SK-N-SH (cell line): Measurements from ENCODE around the gene ZSWIM3. TPM values are rescaled to one million over a fixed set of nuclear protein-coding genes. Genes with fewer than 3 reads are reported as not detected.
"Not testable (repeated sequence)": the region's sequence is repeated elsewhere in the genome, so short reads cannot be mapped to it uniquely, and the experiment has no call there.

ENCODE experiments used
- CTCF ChIA-PET: fragments of 300-600, 350-600 bp; formaldehyde crosslinking; extraction: SDS; loops from one replicate; lab custom pipeline; 2021; lab: Yijun Ruan, JAX
- POLR2A ChIA-PET: fragments of 350-600 bp; sonication (Branson Sonifier 250); formaldehyde crosslinking; extraction: SDS; loops from one replicate; lab custom pipeline; 2020; ENCODE audit warnings: antibody characterized with exemption, inconsistent platforms; lab: Yijun Ruan, JAX
- DNase-seq: peaks from one replicate; pipeline ENCODE4 v3.0.0; 2012
- H2AFZ ChIP-seq: fragments of 200-600 bp; sonication (generic); 2 replicates; pipeline ENCODE4 v1.8.1; 2016; ENCODE audit warnings: antibody characterized with exemption, mild to moderate bottlenecking, low read depth
- H3F3A ChIP-seq: fragments of 200-600 bp; sonication (generic); replicated peaks from 2 replicates; pipeline ENCODE3; 2016; ENCODE audit warnings: antibody characterized with exemption, mild to moderate bottlenecking; ENCODE audit not compliant: insufficient read depth
- H3K27ac ChIP-seq, 2 experiments: fragments of 200-500 bp in 1 of 2; fragments of 200-600 bp in 1 of 2; sonication (Bioruptor generic) in 1 of 2; sonication (generic), shearing (Covaris generic) in 1 of 2; 2 replicates each; pipeline versions ENCODE4 v1.5.1 to v1.6.1; 2014 to 2016; ENCODE audit warnings: low read depth in 2 of 2, inconsistent platforms in 1 of 2, low read length in 1 of 2, mild to moderate bottlenecking in 1 of 2, mixed read lengths in 1 of 2
- H3K27me3 ChIP-seq: fragments of 200-600 bp; sonication (generic), shearing (Covaris generic); 2 replicates; pipeline ENCODE4 v1.6.1; 2016; ENCODE audit warnings: mixed run types; ENCODE audit not compliant: insufficient read depth
- H3K36me3 ChIP-seq, 2 experiments: fragments of 200-500 bp in 1 of 2; fragments of 200-600 bp in 1 of 2; sonication (Bioruptor generic) in 1 of 2; sonication (generic) in 1 of 2; replicated peaks in 1 of 2; 2 replicates each; pipeline versions ENCODE3 to v1.5.1; 2014 to 2016; ENCODE audit warnings: low read length in 1 of 2, mild to moderate bottlenecking in 1 of 2; ENCODE audit not compliant: insufficient read depth in 2 of 2, control insufficient read depth in 1 of 2
- H3K4me1 ChIP-seq, 2 experiments: fragments of 200-500 bp in 1 of 2; fragments of 200-600 bp in 1 of 2; sonication (Bioruptor generic) in 1 of 2; sonication (generic), shearing (Covaris generic) in 1 of 2; 2 replicates each; pipeline versions ENCODE4 v1.5.1 to v1.6.1; 2014 to 2016; ENCODE audit warnings: low read depth in 1 of 2, low read length in 1 of 2, mixed run types in 1 of 2; ENCODE audit not compliant: insufficient read depth in 2 of 2, control insufficient read depth in 1 of 2
- H3K4me2 ChIP-seq: fragments of 200-600 bp; sonication (generic), shearing (Covaris generic); 2 replicates; pipeline ENCODE4 v1.6.1; 2017; ENCODE audit warnings: mixed run types
- H3K4me3 ChIP-seq, 2 experiments: fragments of 200-500 bp in 1 of 2; fragments of 200-600 bp in 1 of 2; sonication (Bioruptor generic) in 1 of 2; sonication (generic), shearing (Covaris generic) in 1 of 2; 2 replicates each; pipeline versions ENCODE4 v1.5.1 to v1.8.1; 2014 to 2016; ENCODE audit warnings: low read depth in 2 of 2, inconsistent platforms in 1 of 2, low read length in 1 of 2, mild to moderate bottlenecking in 1 of 2, mixed read lengths in 1 of 2, moderate library complexity in 1 of 2
- H3K79me2 ChIP-seq: fragments of 200-600 bp; sonication (generic); 2 replicates; pipeline ENCODE4 v1.8.1; 2017; ENCODE audit warnings: mild to moderate bottlenecking; ENCODE audit not compliant: insufficient read depth
- H3K9ac ChIP-seq: fragments of 200-600 bp; sonication (generic); 2 replicates; pipeline ENCODE4 v1.6.1; 2017; ENCODE audit warnings: mixed run types
- H3K9me2 ChIP-seq: fragments of 200-600 bp; sonication (generic); 2 replicates; pipeline ENCODE4 v1.6.1; 2017; ENCODE audit warnings: mixed run types
- H3K9me3 ChIP-seq: fragments of 200-600 bp; sonication (generic); 2 replicates; pipeline ENCODE4 v1.6.1; 2017; ENCODE audit warnings: mixed run types, mild to moderate bottlenecking, moderate library complexity
- H4K20me1 ChIP-seq: fragments of 200-600 bp; sonication (generic); 2 replicates; pipeline ENCODE4 v1.6.1; 2017; ENCODE audit warnings: mild to moderate bottlenecking, mixed run types; ENCODE audit not compliant: insufficient read depth
- CHD2 ChIP-seq: fragments of 150-350 bp; IDR thresholded peaks from 2 replicates; pipeline ENCODE4 v1.6.1; 2018; ENCODE audit warnings: low read length; ENCODE audit not compliant: partially characterized antibody
- ELF1 ChIP-seq: IDR thresholded peaks from 2 replicates; pipeline ENCODE4 v1.4.0; 2012
- EZH2phosphoT487 ChIP-seq: fragments of 200-600 bp; sonication (generic); IDR thresholded peaks from 2 replicates; pipeline ENCODE4 v1.6.1; 2017; ENCODE audit warnings: low read depth, mixed run types, mild to moderate bottlenecking, antibody characterized with exemption, moderate library complexity, borderline replicate concordance
- FOSL2 ChIP-seq: IDR thresholded peaks from 2 replicates; pipeline ENCODE4 v1.4.0; 2012; ENCODE audit warnings: low read depth, mild to moderate bottlenecking, moderate library complexity, borderline replicate concordance
- FOXJ3 ChIP-seq: sonication (generic); formaldehyde crosslinking; IDR thresholded peaks from 2 replicates; pipeline ENCODE4 v1.5.1; 2020; ENCODE audit warnings: mild to moderate bottlenecking, missing genetic modification reagents
- FOXM1 ChIP-seq: IDR thresholded peaks from 2 replicates; pipeline ENCODE4 v1.4.0; 2012; ENCODE audit warnings: low read depth, mild to moderate bottlenecking
- GABPA ChIP-seq: IDR thresholded peaks from 2 replicates; pipeline ENCODE4 v1.4.0; 2012; ENCODE audit warnings: low read depth, mild to moderate bottlenecking
- GATA2 ChIP-seq: sonication (generic); formaldehyde crosslinking; IDR thresholded peaks from 2 replicates; pipeline ENCODE4 v1.5.0; 2020; ENCODE audit warnings: mild to moderate bottlenecking, missing genetic modification reagents
- JUND ChIP-seq: IDR thresholded peaks from 2 replicates; pipeline ENCODE4 v1.4.0; 2012
- NFIC ChIP-seq: IDR thresholded peaks from 2 replicates; pipeline ENCODE4 v1.4.0; 2012; ENCODE audit warnings: borderline replicate concordance
- NRF1 ChIP-seq: IDR thresholded peaks from 2 replicates; pipeline ENCODE4 v1.6.1; 2012; ENCODE audit warnings: low read depth, mild to moderate bottlenecking, low read length
- RFX5 ChIP-seq: IDR thresholded peaks from 2 replicates; pipeline ENCODE4 v1.6.1; 2012; ENCODE audit warnings: mild to moderate bottlenecking, improper control_type of control experiment, low read length
- RXRA ChIP-seq: IDR thresholded peaks from 2 replicates; pipeline ENCODE4 v1.4.0; 2012; ENCODE audit warnings: low read depth, mild to moderate bottlenecking, borderline replicate concordance
- SIN3A ChIP-seq: IDR thresholded peaks from 2 replicates; pipeline ENCODE4 v1.6.1; 2012; ENCODE audit warnings: low read depth, mild to moderate bottlenecking, low read length, moderate library complexity, borderline replicate concordance
- SMC3 ChIP-seq: IDR thresholded peaks from 2 replicates; pipeline ENCODE4 v1.6.1; 2012; ENCODE audit warnings: low read depth, low read length, improper control_type of control experiment
- WGBS: methylation state at CpG from one replicate; pipeline ENCODE4 v1.1.6; 2017; ENCODE audit warnings: low lambda C conversion rate; 5-methylcytosine and 5-hydroxymethylcytosine counted together
- polyA plus RNA-seq, 3 experiments: library from polyadenylated mRNA; depleted of rRNA; stranded (reverse); fragments of >200 nt; gene quantifications; 2 replicates each; pipeline ENCODE4 v1.2.3, GENCODE V29; 2012
- TF ChIP-seq, protein P1 (sequence below): fragments of 150-350 bp; IDR thresholded peaks from 2 replicates; pipeline ENCODE4 v1.6.1; 2016; ENCODE audit warnings: mild to moderate bottlenecking, low read depth, low read length
- TF ChIP-seq, protein P2 (sequence below): fragments of 200-600 bp; sonication (generic); IDR thresholded peaks from 2 replicates; pipeline ENCODE4 v1.6.1; 2017; ENCODE audit warnings: antibody characterized with exemption, mild to moderate bottlenecking, moderate library complexity
- TF ChIP-seq, protein P3 (sequence below): IDR thresholded peaks from 2 replicates; pipeline ENCODE4 v1.4.0; 2012; ENCODE audit warnings: low read depth
- TF ChIP-seq, protein P4 (sequence below): IDR thresholded peaks from 2 replicates; pipeline ENCODE4 v1.4.0; 2012; ENCODE audit warnings: low read depth, borderline replicate concordance

The ZSWIM3 gene
- polyA plus RNA-seq, 1 of the 3 experiments (the other 2 are of a cell fraction) = 2.3 TPM

DNA sequence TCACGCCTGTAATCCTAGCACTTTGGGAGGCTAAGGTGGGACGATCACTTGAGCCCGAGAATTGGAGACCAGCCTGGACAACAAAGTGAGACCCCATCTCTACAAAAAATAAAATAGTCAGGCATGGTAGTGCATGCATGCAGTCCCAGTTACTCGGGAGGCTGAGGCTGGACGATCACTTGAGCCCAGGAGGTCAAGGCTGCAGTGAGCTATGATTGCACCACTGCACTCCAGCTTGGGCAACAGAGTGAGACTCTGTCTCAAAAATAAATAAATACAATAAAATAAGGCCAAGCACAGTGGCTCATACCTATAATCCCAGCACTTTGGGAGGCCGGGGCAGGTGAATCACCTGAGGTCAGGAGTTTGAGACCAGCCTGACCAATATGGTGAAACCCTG, 43.9 kb downstream of the ZSWIM3 start:
- H2AFZ ChIP-seq, H3K4me2 ChIP-seq, H3K9me2 ChIP-seq, H4K20me1 ChIP-seq, H3K4me3 ChIP-seq, H3K9me3 ChIP-seq, H3K9ac ChIP-seq, H3K27ac ChIP-seq, POLR2A ChIA-PET, DNase-seq, H3K79me2 ChIP-seq, H3K4me1 ChIP-seq, H3K27me3 ChIP-seq: not testable (repeated sequence)
- CTCF ChIA-PET = interaction anchor here (4.2 kb wide), 1 partner anchor 10 kb away, joined by 16 read pairs; the partner anchor contains the start of genes CTSA and NEURL2
- H3F3A ChIP-seq = peaks cover 20% of the 10 kb centered on the region
- 100% methylated on average over 6 of the region's 6 CpGs for WGBS
- H3K36me3 ChIP-seq = peaks cover 26 to 55% of the 10 kb centered on the region in 2 experiments

DNA sequence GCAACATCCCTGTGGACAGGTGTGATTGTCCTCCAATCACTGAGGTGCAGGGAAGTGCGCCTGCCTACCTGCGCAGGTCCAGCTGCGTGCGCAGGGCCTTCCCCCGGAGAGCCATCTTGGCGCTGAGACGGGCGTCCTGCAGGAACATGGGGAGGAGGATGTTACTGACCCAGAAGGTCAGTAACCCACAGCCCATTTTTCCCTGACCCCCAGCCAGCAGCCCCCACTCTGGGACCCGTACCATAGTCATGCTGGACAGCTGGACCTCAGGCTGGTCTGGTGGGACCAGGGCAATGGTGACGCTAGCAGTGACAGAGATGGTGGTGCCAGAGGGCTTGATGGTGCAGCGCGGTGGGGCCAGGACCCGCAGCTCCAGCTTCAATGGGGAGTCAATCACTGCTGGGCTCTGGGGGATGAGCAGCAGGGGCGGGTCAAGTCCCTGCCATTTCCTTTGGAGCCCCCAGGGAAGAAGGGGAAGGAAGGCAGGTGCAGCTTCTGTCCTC, 44.8 kb downstream of the ZSWIM3 start:
- Histone ChIP-seq H3K36me3 (peaks cover 27 to 49% of the 10 kb centered on the region in 2 experiments), H3K9ac (no peak overlapping the region), H3K27me3 (no peaks in the 10 kb centered on the region), H3F3A (peaks cover 15% of the 10 kb centered on the region), H3K4me2 (no peak overlapping the region), H3K79me2 (no peaks in the 10 kb centered on the region), H3K4me3 (no peak overlapping the region), H2AFZ (no peak overlapping the region), H3K9me2 (no peaks in the 10 kb centered on the region), H3K9me3 (no peaks in the 10 kb centered on the region), H4K20me1 (no peaks in the 10 kb centered on the region; the same call in 1 of the 2 replicates), H3K4me1 (no peaks in the 10 kb centered on the region), H3K27ac (no peak overlapping the region)
- ChIA-PET CTCF (interaction anchor here (1.5 to 4.2 kb wide), 2 partner anchors 11 to 103 kb away, joined by 3 to 16 read pairs; partner anchors contain the start of genes CTSA and NEURL2), POLR2A (no interaction called here)
- WGBS = 99% methylated on average over 14 of the region's 14 CpGs
- no peak for DNase-seq
- TF ChIP-seq SIN3A (no peak), NRF1 (no peak), NFIC (no peak), GATA2 (CRISPR knock-in tag) (no peak), JUND (no peak), EZH2phosphoT487 (no peak), FOSL2 (no peak), CHD2 (no peak), SMC3 (no peak), FOXM1 (no peak), ELF1 (no peak), RXRA (no peak), GABPA (no peak), FOXJ3 (CRISPR knock-in tag) (no peak), RFX5 (no peak)
- TF ChIP-seq, protein P1, sequence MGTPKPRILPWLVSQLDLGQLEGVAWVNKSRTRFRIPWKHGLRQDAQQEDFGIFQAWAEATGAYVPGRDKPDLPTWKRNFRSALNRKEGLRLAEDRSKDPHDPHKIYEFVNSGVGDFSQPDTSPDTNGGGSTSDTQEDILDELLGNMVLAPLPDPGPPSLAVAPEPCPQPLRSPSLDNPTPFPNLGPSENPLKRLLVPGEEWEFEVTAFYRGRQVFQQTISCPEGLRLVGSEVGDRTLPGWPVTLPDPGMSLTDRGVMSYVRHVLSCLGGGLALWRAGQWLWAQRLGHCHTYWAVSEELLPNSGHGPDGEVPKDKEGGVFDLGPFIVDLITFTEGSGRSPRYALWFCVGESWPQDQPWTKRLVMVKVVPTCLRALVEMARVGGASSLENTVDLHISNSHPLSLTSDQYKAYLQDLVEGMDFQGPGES = no peak
- TF ChIP-seq, protein P2, sequence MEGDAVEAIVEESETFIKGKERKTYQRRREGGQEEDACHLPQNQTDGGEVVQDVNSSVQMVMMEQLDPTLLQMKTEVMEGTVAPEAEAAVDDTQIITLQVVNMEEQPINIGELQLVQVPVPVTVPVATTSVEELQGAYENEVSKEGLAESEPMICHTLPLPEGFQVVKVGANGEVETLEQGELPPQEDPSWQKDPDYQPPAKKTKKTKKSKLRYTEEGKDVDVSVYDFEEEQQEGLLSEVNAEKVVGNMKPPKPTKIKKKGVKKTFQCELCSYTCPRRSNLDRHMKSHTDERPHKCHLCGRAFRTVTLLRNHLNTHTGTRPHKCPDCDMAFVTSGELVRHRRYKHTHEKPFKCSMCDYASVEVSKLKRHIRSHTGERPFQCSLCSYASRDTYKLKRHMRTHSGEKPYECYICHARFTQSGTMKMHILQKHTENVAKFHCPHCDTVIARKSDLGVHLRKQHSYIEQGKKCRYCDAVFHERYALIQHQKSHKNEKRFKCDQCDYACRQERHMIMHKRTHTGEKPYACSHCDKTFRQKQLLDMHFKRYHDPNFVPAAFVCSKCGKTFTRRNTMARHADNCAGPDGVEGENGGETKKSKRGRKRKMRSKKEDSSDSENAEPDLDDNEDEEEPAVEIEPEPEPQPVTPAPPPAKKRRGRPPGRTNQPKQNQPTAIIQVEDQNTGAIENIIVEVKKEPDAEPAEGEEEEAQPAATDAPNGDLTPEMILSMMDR = no peak
- TF ChIP-seq, protein P3, sequence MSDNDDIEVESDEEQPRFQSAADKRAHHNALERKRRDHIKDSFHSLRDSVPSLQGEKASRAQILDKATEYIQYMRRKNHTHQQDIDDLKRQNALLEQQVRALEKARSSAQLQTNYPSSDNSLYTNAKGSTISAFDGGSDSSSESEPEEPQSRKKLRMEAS = no peak
- TF ChIP-seq, protein P4, sequence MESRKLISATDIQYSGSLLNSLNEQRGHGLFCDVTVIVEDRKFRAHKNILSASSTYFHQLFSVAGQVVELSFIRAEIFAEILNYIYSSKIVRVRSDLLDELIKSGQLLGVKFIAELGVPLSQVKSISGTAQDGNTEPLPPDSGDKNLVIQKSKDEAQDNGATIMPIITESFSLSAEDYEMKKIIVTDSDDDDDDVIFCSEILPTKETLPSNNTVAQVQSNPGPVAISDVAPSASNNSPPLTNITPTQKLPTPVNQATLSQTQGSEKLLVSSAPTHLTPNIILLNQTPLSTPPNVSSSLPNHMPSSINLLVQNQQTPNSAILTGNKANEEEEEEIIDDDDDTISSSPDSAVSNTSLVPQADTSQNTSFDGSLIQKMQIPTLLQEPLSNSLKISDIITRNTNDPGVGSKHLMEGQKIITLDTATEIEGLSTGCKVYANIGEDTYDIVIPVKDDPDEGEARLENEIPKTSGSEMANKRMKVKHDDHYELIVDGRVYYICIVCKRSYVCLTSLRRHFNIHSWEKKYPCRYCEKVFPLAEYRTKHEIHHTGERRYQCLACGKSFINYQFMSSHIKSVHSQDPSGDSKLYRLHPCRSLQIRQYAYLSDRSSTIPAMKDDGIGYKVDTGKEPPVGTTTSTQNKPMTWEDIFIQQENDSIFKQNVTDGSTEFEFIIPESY = no peak
